Gastroesophageal sphincter (tissue), 4 donors: Measurements from ENCODE around the gene CSH2. TPM values are rescaled to one million over a fixed set of nuclear protein-coding genes. Genes with fewer than 3 reads are reported as not detected.
"Not testable (repeated sequence)": the region's sequence is repeated elsewhere in the genome, so short reads cannot be mapped to it uniquely, and the experiment has no call there.

ENCODE experiments used
- ATAC-seq: fragments of 150-250 bp; one replicate; pipeline ENCODE4 v1.9.1; 2016; ENCODE audit warnings: mild to moderate bottlenecking, moderate library complexity
- H3K27ac ChIP-seq, 4 donors: fragments of 200-600 bp; sonication (generic) in 3 of 4; 1 replicate in 3 of 4; 2 replicates in 1 of 4; pipeline ENCODE4 v1.5.1; 2016 to 2019
- H3K27me3 ChIP-seq: fragments of 200-600 bp; sonication (generic); one replicate; pipeline ENCODE4 v1.5.1; 2019
- H3K36me3 ChIP-seq, 2 donors: fragments of 200-600 bp; sonication (generic); one replicate each; pipeline ENCODE4 v1.5.1; 2019; ENCODE audit warnings: control low read depth in 1 of 2
- H3K4me1 ChIP-seq, 3 donors: fragments of 200-600 bp; sonication (generic); 1 replicate in 2 of 3; 2 replicates in 1 of 3; pipeline ENCODE4 v1.5.1; 2016 to 2019; ENCODE audit warnings: control low read depth in 2 of 3
- H3K4me3 ChIP-seq, 2 donors: fragments of 200-600 bp; sonication (generic); one replicate each; pipeline ENCODE4 v1.5.1; 2019; ENCODE audit warnings: mild to moderate bottlenecking in 1 of 2, moderate library complexity in 1 of 2
- H3K9me3 ChIP-seq, 3 donors: fragments of 200-600 bp; sonication (generic); one replicate each; pipeline ENCODE4 v1.5.1; 2017 to 2019; ENCODE audit warnings: control low read depth in 2 of 3
- EP300 ChIP-seq: sonication (generic); formaldehyde crosslinking; IDR thresholded peaks from one replicate; pipeline ENCODE4 v1.6.1; 2017; ENCODE audit warnings: antibody characterized with exemption, mild to moderate bottlenecking
- POLR2A ChIP-seq, 2 donors: fragments of 450-650 bp; IDR thresholded peaks; one replicate each; pipeline ENCODE4 v1.6.1; 2017; ENCODE audit warnings: antibody characterized with exemption in 2 of 2, mild to moderate bottlenecking in 2 of 2, moderate library complexity in 1 of 2
- POLR2AphosphoS5 ChIP-seq: sonication (generic); formaldehyde crosslinking; IDR thresholded peaks from one replicate; pipeline ENCODE4 v1.6.1; 2017; ENCODE audit warnings: antibody characterized with exemption
- WGBS, 2 donors: methylation state at CpG; one replicate each; pipeline ENCODE4 v1.1.5; 2018; ENCODE audit warnings: low coverage in 1 of 2; 5-methylcytosine and 5-hydroxymethylcytosine counted together
- total RNA-seq, 4 donors: library from RNA; depleted of rRNA; stranded (reverse); fragments of >200 nt; gene quantifications; one replicate each; pipeline ENCODE4 v1.1.0, GENCODE V29; 2016
- TF ChIP-seq, protein P1 (sequence below), 4 experiments: fragments of 200-600 bp in 2 of 4; fragments of 450-650 bp in 2 of 4; sonication (generic) in 1 of 4; IDR thresholded peaks; one replicate each; pipeline ENCODE4 v1.5.1; 2017 to 2019; ENCODE audit warnings: antibody characterized with exemption in 4 of 4, mild to moderate bottlenecking in 2 of 4, moderate library complexity in 2 of 4

The CSH2 gene
- total RNA-seq, 4 donors from 2014 or later, result 0.23 TPM; not detected in 3

DNA sequence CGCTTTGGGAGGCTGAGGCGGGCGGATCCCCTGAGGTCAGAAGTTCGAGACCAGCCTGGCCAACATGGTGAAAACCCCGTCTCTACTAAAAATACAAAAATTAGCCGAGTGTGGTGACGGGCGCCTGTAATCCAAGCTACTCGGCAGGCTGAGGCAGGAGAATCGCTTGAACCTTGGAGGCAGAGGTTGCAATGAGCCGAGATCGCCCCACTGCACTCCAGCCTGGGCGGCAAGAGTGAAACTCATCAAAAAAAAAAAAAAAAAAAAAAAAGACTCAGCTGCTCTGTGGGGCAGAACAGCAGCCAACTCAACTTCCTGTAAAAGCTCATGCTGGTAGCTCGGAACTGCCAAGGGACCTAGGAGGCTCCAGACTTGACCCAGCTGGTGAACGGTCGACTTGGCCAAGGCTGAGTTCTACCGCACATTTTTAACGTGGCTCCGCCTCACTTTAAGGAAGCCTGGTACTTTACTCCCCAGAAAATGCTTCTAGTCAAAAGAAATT is 30.0 kb downstream of the CSH2 start:
- WGBS, 2 donors, result 2 to 20% methylated on average over 1 to 9 of the region's 19 CpGs
- H3K36me3 ChIP-seq, H3K9me3 ChIP-seq, H3K27me3 ChIP-seq: not testable (repeated sequence)
- Histone ChIP-seq H3K4me3 (peak overlapping the region; percentile 28 to 98), H3K27ac (peak overlapping the region; percentile 55 to 98 (median 97)), H3K4me1 (peaks cover 2 to 49% (median 24%) of the 10 kb centered on the region in 3 donors)
- peak; percentile 9 for ATAC-seq
- TF ChIP-seq POLR2AphosphoS5, result peak; percentile 38

DNA sequence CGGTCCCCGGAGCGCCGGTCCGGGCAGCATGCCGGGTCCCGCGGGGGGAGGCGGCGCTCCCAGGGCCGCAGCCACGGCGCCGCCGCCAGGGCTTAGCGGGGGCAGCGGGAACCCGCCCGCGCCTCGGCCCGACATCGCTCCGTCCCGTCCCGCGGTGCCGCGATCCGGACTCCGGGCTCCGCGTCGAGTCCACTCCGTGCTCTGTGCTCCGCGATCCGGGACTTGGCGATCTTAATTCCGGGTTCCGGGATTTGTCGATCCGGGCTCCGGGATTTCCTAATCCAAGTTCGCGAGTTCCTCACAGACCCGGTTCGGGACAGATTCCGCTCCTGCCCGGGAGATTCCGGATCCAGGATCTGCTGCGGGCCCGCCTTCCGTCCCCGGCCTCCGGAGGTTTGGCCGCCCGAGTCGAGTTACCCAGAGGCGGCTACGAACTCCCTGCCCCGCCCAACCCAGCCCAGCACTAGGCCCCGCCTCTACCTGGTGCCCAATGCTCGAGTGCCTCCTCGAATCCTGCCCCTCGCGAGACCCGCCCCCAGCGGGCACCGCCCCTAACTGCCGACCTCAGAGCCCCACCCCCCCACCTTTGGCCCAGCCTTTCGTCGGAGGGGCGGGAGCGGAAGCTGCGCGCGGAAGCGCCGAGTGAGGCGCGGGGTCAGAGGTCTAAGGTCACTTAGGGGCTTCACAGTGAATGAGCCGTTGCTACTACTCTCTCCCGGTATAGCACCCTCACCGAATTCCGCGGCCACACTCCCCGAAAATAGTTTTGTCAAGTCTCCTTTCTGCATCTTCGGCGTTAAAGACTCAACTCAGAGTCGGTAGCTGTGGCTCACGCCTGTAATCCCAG is 30.7 kb downstream of the CSH2 start, which contains the start of gene SMARCD2:
TSS of gene SMARCD2 (minus strand) at position 146 of the 847 bp plus-strand sequence. CDS start at position 135, 11 bp downstream.
- peaks cover 2 to 53% (median 30%) of the 10 kb centered on the region in 3 donors for H3K4me1 ChIP-seq
- H3K27me3 ChIP-seq, result no peaks in the 10 kb centered on the region
- no peaks in the 10 kb centered on the region for H3K9me3 ChIP-seq
- peak within 1 kb of the TSS; percentile 91 to 98 (median 97) for H3K27ac ChIP-seq
- TF ChIP-seq EP300 (no peak), POLR2AphosphoS5 (peak; percentile 72), POLR2A (IDR thresholded peaks at IDR 0.05) (peak; percentile 49 to 62)
- TF ChIP-seq, protein P1, sequence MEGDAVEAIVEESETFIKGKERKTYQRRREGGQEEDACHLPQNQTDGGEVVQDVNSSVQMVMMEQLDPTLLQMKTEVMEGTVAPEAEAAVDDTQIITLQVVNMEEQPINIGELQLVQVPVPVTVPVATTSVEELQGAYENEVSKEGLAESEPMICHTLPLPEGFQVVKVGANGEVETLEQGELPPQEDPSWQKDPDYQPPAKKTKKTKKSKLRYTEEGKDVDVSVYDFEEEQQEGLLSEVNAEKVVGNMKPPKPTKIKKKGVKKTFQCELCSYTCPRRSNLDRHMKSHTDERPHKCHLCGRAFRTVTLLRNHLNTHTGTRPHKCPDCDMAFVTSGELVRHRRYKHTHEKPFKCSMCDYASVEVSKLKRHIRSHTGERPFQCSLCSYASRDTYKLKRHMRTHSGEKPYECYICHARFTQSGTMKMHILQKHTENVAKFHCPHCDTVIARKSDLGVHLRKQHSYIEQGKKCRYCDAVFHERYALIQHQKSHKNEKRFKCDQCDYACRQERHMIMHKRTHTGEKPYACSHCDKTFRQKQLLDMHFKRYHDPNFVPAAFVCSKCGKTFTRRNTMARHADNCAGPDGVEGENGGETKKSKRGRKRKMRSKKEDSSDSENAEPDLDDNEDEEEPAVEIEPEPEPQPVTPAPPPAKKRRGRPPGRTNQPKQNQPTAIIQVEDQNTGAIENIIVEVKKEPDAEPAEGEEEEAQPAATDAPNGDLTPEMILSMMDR (IDR thresholded peaks at IDR 0.05), result peak in 1 of 4 experiments; percentile 25
- 0% methylated on average over 11 of the region's 92 CpGs; no CpG with 5 or more reads in 1 of the 2 donors for WGBS, 2 donors
- peak within 1 kb of the TSS; percentile 89 to 98 for H3K4me3 ChIP-seq
- H3K36me3 ChIP-seq, result peaks cover 0 to 1% of the 10 kb centered on the region in 2 donors
- ATAC-seq, result peak; percentile 87

GRCh38 chr17:63842173-63842539 is 31.3 kb downstream of the CSH2 start:
- Histone ChIP-seq H3K4me1 (peaks cover 2 to 59% (median 36%) of the 10 kb centered on the region in 3 donors), H3K36me3 (peaks cover 0 to 7% of the 10 kb centered on the region in 2 donors), H3K9me3 (no peaks in the 10 kb centered on the region), H3K4me3 (peak overlapping the region; percentile 89 to 98), H3K27ac (peak overlapping the region; percentile 91 to 98 (median 97)), H3K27me3 (no peaks in the 10 kb centered on the region)
- WGBS, 2 donors, result 0% methylated on average over 1 to 2 of the region's 36 CpGs
- ATAC-seq, result peak; percentile 3
- TF ChIP-seq POLR2AphosphoS5 (no peak), POLR2A (IDR thresholded peaks at IDR 0.05) (no peak), EP300 (no peak)
- TF ChIP-seq, protein P1 (IDR thresholded peaks at IDR 0.05), result no peak

DNA sequence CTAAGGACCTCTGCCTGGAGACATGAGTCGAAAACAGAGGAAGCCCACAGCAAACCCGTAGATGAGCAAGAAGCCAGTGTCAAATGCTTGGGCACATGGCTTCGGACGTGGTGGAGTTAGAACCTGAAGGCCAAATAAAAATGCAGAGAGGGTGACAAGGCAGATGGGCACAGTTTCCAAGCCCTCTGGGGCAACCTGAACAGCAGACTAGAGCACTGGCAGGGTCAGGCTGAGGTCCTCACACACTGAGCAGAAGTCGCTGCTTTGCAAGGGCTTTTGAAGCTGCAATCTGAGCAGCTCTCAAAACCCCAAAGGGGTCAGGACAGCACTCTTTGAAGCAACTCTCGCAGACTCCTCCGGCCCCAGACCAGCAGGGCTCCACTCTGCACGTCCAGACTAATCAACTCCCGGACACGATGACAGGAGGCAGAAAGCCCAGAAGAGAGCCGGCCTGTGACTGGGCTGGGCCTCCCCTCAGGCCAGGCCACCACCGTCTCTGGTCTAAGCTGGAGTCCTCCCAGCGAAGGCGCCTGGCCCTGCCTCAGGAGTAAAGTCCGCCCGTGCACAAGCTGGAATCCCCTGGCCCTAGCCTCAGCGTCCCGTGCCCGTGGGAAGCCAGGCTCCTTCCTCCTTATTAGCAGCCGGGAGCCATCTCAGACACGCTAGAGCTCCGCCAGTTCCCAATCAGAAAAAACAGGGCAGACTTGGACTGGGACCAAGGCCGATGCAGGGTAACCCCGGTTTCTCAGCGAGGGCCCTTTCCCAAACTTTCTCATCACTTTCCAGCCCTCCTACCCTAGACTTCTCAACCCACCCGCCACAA is 31.9 kb downstream of the CSH2 start:
- no peaks in the 10 kb centered on the region for H3K27me3 ChIP-seq
- peak overlapping the region; percentile 89 to 98 for H3K4me3 ChIP-seq
- H3K27ac ChIP-seq, result peak overlapping the region; percentile 91 to 98 (median 97)
- 0 to 16% methylated on average over 5 to 6 of the region's 26 CpGs for WGBS, 2 donors
- TF ChIP-seq EP300 (no peak), POLR2A (IDR thresholded peaks at IDR 0.05) (no peak), POLR2AphosphoS5 (no peak)
- TF ChIP-seq, protein P1 (IDR thresholded peaks at IDR 0.05), result no peak
- H3K9me3 ChIP-seq, result no peaks in the 10 kb centered on the region
- peak; percentile 4 for ATAC-seq
- peaks cover 0 to 13% of the 10 kb centered on the region in 2 donors for H3K36me3 ChIP-seq
- peaks cover 2 to 65% (median 38%) of the 10 kb centered on the region in 3 donors for H3K4me1 ChIP-seq
